RKO (cell line): Measurements from ENCODE around the gene PEAK1.
"Not testable (repeated sequence)": the region's sequence is repeated elsewhere in the genome, so short reads cannot be mapped to it uniquely, and the experiment has no call there.

ENCODE experiments used
- DNase-seq: peaks from one replicate; pipeline ENCODE4 v3.0.0-alpha.2; 2016; ENCODE audit warnings: low spot score

The PEAK1 gene

GRCh38 chr15:77309392-77309791 lies 110.5 kb downstream of the PEAK1 start:
- DNase-seq = no peak

GRCh38 chr15:77305953-77306352 lies 114.0 kb downstream of the PEAK1 start:
- DNase-seq = no peak

- no peak for DNase-seq
These were observed 123.0 kb downstream of the PEAK1 start for GRCh38 chr15:77296773-77297337.

- no peak for DNase-seq
These were observed 124.5 kb downstream of the PEAK1 start for GRCh38 chr15:77295446-77295845.

GRCh38 chr15:77292969-77293558 lies 126.8 kb downstream of the PEAK1 start:
- DNase-seq = no peak

- DNase-seq = no peak
These were observed 128.8 kb downstream of the PEAK1 start for GRCh38 chr15:77291107-77291506.

GRCh38 chr15:77287385-77287784 lies 132.5 kb downstream of the PEAK1 start:
- no peak for DNase-seq

GRCh38 chr15:77285057-77285997 lies 134.6 kb downstream of the PEAK1 start:
- no peak for DNase-seq

GRCh38 chr15:77282333-77282732 lies 137.6 kb downstream of the PEAK1 start:
- no peak for DNase-seq

GRCh38 chr15:77276943-77277342 lies 143.0 kb downstream of the PEAK1 start:
- no peak for DNase-seq

GRCh38 chr15:77276096-77276495 lies 143.8 kb downstream of the PEAK1 start:
- DNase-seq = no peak

GRCh38 chr15:77273136-77273535 lies 146.8 kb downstream of the PEAK1 start:
- not testable (repeated sequence) for DNase-seq

- no peak for DNase-seq
These were observed 153.1 kb downstream of the PEAK1 start for GRCh38 chr15:77266708-77267386.

GRCh38 chr15:77255385-77255784 lies 164.5 kb downstream of the PEAK1 start:
- no peak for DNase-seq

- DNase-seq = peak; percentile 57
These were observed 168.2 kb downstream of the PEAK1 start for GRCh38 chr15:77251662-77252061.

- DNase-seq = no peak
These were observed 172.8 kb downstream of the PEAK1 start for GRCh38 chr15:77247116-77247515.

- DNase-seq = no peak
These were observed 176.0 kb downstream of the PEAK1 start for GRCh38 chr15:77243716-77244401.

- DNase-seq = no peak
These were observed 176.8 kb downstream of the PEAK1 start for GRCh38 chr15:77243135-77243534.

GRCh38 chr15:77239882-77240608 lies 179.9 kb downstream of the PEAK1 start:
- no peak for DNase-seq

GRCh38 chr15:77235566-77235965 lies 184.3 kb downstream of the PEAK1 start:
- no peak for DNase-seq

GRCh38 chr15:77228828-77229227 lies 191.1 kb downstream of the PEAK1 start:
- DNase-seq = no peak
